Heart left ventricle (tissue), 16 donors: ENCODE data around the gene FRMD7. TPM values are rescaled to one million over a fixed set of nuclear protein-coding genes. Genes with fewer than 3 reads are reported as not detected.

Experiments used
- ATAC-seq, 4 donors: fragments of 200-7000 bp; cut with Tn5 transposase; one replicate each; pipeline ENCODE4 v1.9.1; 2020 to 2022; ENCODE audit warnings: moderate library complexity in 4 of 4, mild to moderate bottlenecking in 3 of 4, moderate number of reproducible peaks in 1 of 4
- DNase-seq, 5 donors: peaks; one replicate each; pipeline ENCODE4 v3.0.0-alpha.2; 2020
- H3K27ac ChIP-seq, 12 donors: fragments of 200-600 bp; sonication (generic) in 4 of 12; one replicate each; pipeline versions ENCODE4 v1.5.0 to v1.8.0; 2016 to 2022; ENCODE audit warnings: mild to moderate bottlenecking in 2 of 12
- H3K27me3 ChIP-seq, 9 donors: fragments of 200-600 bp; sonication (generic) in 2 of 9; one replicate each; pipeline versions ENCODE4 v1.5.1 to v1.8.0; 2016 to 2022; ENCODE audit warnings: mild to moderate bottlenecking in 3 of 9
- H3K36me3 ChIP-seq, 9 donors: fragments of 200-600 bp; sonication (generic) in 2 of 9; one replicate each; pipeline versions ENCODE4 v1.5.0 to v1.8.0; 2018 to 2022; ENCODE audit warnings: mild to moderate bottlenecking in 2 of 9
- H3K4me1 ChIP-seq, 12 donors: fragments of 200-600 bp; sonication (generic) in 4 of 12; one replicate each; pipeline versions ENCODE4 v1.5.0 to v1.8.0; 2016 to 2022; ENCODE audit warnings: mild to moderate bottlenecking in 3 of 12
- H3K4me3 ChIP-seq, 12 donors: fragments of 200-600 bp; sonication (generic) in 4 of 12; one replicate each; pipeline versions ENCODE4 v1.5.0 to v1.8.0; 2017 to 2022; ENCODE audit warnings: mild to moderate bottlenecking in 9 of 12, moderate library complexity in 4 of 12
- H3K9me3 ChIP-seq, 12 donors: fragments of 200-600 bp; sonication (generic) in 4 of 12; one replicate each; pipeline versions ENCODE4 v1.5.0 to v1.8.0; 2016 to 2022; ENCODE audit warnings: mild to moderate bottlenecking in 1 of 12
- POLR2A ChIP-seq, 2 donors: fragments of 450-650 bp; IDR thresholded peaks; one replicate each; pipeline ENCODE4 v1.6.1; 2017; ENCODE audit warnings: antibody characterized with exemption in 2 of 2, mild to moderate bottlenecking in 2 of 2, moderate library complexity in 2 of 2
- WGBS, 4 donors: extraction: QIAGEN DNeasy Blood & Tissue Kit in 2 of 4; methylation state at CpG; one replicate each; pipeline versions ENCODE4 v1.1.5 to v1.1.7; 2013 to 2018; 5-methylcytosine and 5-hydroxymethylcytosine counted together
- intact Hi-C, 10 donors: fragments of 100-400 bp; cut with DNase I; formaldehyde crosslinking; loops; one replicate each; pipeline versions ENCODE4 v1.11.1 to v1.14.2; 2022
- polyA plus RNA-seq, 2 donors: library from polyadenylated mRNA; stranded (reverse); fragments of 200-250 nt; gene quantifications; one replicate each; pipeline ENCODE4 v1.2.3, GENCODE V29; 2013
- total RNA-seq, 9 donors: library from RNA; depleted of rRNA in 2 of 9; stranded (reverse); fragments of >200 nt in 2 of 9; fragmentation: NEBNext Ultra II Directional in 3 of 9; extraction: Animal tissue kit (Norgen Biotek cat#: 25700) in 3 of 9; gene quantifications; one replicate each; pipeline versions ENCODE4 v1.1.0 to v1.2.4, GENCODE V29; 2016 to 2023
- TF ChIP-seq, protein P1 (sequence below), 12 donors: fragments of 200-600 bp; sonication (generic) in 4 of 12; IDR thresholded peaks; one replicate each; pipeline versions ENCODE4 v1.5.0 to v1.8.0; 2018 to 2022; ENCODE audit warnings: antibody characterized with exemption in 12 of 12, mild to moderate bottlenecking in 5 of 12
- donor health status: ischemic (EF 13 %, LVEDD 7.1; RV severe dilation, severe dysfunction).
- donor health status: healthy with polysubstance abuse.
- donor health status: DM: no; HTN: yes; CAD: no.
- donor health status: DM: no; HTN: no; CAD: no.
- donor health status: ischemic (EF 25% LVEDD 6.9; RV normal size, moderate dysfunction).
- donor health status: ischemic (EF 25% LVEDD 5.7; RV mildly dilated, moderate dysfunction).
- donor health status: healthy.
- donor health status: DM: yes; HTN: yes; CAD: no.
- donor health status: ischemic (EF 35%, LVEDD 5.7; RV mildly dilated, moderate dysfunction).
- donor health status: nonischemic (EF 11% LVEDD 7.7; RV severe dilation, severe dysfunction).
- donor health status: DM: yes; HTN: yes; CAD: no.
- donor health status: PGD.
- donor health status: ischemic (EF 29% LVEDD 5.4; RV normal size, mild dysfunction).
- donor health status: nonischemic (EF 23%, LVEDD 6.1; RV moderate dilation, normal function).

The FRMD7 gene
- total and polyA plus RNA-seq, 11 donors: 0.04 to 0.66 (median 0.27) TPM; not detected in 6

DNA sequence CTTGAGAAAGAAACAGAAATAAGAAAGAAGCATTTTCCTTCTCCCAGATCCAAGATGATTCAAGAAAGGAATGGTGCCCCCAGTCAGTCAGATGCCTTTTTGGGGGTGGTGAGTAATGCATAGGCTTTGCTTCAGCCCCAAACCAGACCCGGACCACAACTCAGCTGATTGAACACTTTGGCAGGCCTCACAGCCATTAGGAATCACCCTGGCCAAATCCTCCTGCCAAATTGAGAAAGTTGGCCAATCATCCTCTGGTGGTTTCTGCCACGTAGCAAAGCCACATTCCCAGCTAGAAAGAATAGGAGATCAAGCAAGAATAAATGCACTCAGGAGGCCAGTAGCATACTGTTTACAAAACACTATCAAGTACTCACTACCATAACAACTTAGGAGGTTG, 33.7 kb downstream of the FRMD7 start:
- Histone ChIP-seq H3K9me3 (no peaks in the 10 kb centered on the region), H3K4me3 (no peak overlapping the region), H3K4me1 (no peaks in the 10 kb centered on the region), H3K36me3 (no peaks in the 10 kb centered on the region), H3K27me3 (peaks cover 0 to 34% (median 0%) of the 10 kb centered on the region in 9 donors), H3K27ac (no peak overlapping the region)
- 40 to 72% (median 61%) methylated on average over 2 of the region's 2 CpGs for WGBS, 4 donors
- TF ChIP-seq, protein P1, sequence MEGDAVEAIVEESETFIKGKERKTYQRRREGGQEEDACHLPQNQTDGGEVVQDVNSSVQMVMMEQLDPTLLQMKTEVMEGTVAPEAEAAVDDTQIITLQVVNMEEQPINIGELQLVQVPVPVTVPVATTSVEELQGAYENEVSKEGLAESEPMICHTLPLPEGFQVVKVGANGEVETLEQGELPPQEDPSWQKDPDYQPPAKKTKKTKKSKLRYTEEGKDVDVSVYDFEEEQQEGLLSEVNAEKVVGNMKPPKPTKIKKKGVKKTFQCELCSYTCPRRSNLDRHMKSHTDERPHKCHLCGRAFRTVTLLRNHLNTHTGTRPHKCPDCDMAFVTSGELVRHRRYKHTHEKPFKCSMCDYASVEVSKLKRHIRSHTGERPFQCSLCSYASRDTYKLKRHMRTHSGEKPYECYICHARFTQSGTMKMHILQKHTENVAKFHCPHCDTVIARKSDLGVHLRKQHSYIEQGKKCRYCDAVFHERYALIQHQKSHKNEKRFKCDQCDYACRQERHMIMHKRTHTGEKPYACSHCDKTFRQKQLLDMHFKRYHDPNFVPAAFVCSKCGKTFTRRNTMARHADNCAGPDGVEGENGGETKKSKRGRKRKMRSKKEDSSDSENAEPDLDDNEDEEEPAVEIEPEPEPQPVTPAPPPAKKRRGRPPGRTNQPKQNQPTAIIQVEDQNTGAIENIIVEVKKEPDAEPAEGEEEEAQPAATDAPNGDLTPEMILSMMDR (IDR thresholded peaks at IDR 0.05): no peak
- no peak for TF ChIP-seq POLR2A (IDR thresholded peaks at IDR 0.05)
- intact Hi-C loops: loop anchor here (5.0 to 10.0 kb wide), 7 partner anchors 121 to 538 kb away; partner anchors contain the start of gene RAP2C (in 5 of the 10)
- ATAC-seq (no peak), DNase-seq (no peak)

DNA sequence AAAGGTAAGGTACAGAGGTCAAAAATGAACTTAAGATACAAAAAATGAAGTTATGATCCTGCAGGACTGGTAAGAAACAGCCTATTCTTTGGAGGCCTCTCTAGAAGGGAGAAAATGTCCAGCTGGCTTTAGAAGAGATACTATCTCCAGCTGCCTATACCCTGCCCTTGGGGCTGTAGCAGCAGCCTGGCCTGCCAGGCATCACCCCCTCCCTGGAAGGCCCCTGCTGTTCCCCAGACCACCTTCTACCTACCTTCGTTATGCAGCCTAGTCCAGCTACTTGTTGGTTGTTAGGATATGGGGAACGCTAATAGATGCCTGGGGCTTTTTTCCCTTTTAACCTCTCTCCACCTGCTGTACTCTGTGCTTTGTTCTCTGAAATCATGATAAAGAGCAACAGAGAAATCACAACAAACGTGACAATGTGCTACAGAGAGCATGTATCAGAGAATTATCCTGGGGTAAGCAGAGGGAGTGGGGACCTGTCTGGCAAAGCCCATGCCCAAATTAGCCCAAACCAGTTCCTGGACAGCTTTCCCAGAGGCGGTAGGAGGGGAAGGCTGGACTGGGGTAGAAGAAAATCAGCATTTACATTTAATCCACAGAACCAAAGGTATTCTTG, 34.5 kb downstream of the FRMD7 start:
- DNase-seq: no peak
- intact Hi-C loops: loop anchor here (5.0 to 10.0 kb wide), 7 partner anchors 121 to 539 kb away; partner anchors contain the start of gene RAP2C (in 5 of the 10)
- Histone ChIP-seq H3K27ac (no peak overlapping the region), H3K27me3 (peaks cover 0 to 35% (median 0%) of the 10 kb centered on the region in 9 donors), H3K36me3 (no peaks in the 10 kb centered on the region), H3K9me3 (no peaks in the 10 kb centered on the region), H3K4me1 (no peaks in the 10 kb centered on the region), H3K4me3 (no peak overlapping the region)
- 56 to 83% (median 68%) methylated on average over 4 of the region's 4 CpGs for WGBS, 4 donors
- TF ChIP-seq, protein P1 (IDR thresholded peaks at IDR 0.05): no peak
- TF ChIP-seq POLR2A (IDR thresholded peaks at IDR 0.05): no peak
- ATAC-seq: no peak

DNA sequence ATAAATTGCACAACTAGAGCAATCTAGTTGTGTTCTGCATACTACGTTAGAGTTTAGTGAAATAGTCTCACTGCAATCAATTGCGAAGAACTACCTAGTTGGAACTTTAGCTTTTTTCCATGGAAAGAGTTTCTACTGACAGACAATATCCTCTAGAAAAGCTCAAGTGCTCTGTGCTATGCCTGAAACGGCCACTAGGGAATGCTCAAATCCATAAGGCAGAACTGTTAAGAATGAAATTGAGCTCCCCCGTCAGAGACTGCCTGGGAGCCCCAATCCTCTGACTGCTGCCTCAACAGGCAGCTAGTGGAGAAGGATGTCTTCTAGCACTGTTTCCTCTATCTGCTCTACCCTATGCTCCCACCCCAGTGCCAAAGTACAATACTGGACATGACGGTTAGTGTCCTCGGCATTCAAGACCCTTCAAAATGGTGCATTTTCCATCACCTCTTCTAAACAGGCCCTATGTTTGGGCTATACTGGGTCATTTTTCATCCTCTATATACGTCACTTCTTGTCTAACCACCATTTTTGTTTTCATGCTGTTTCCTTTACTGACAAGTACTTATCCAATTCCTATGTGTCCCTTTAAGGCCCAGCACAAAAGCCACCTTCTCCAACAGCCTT, 35.3 kb downstream of the FRMD7 start:
- intact Hi-C loops: loop anchor here (5.0 to 10.0 kb wide), 7 partner anchors 122 to 540 kb away; partner anchors contain the start of gene RAP2C (in 5 of the 10)
- DNase-seq (peak in 4 of 5 donors; percentile 23 to 33 (median 30)), ATAC-seq (peak in 3 of 4 donors; percentile 55 to 78 (median 67))
- TF ChIP-seq, protein P1 (IDR thresholded peaks at IDR 0.05): peak; percentile 57 to 79 (median 70)
- no peak for TF ChIP-seq POLR2A (IDR thresholded peaks at IDR 0.05)
- no peaks in the 10 kb centered on the region for H3K9me3 ChIP-seq
- H3K36me3 ChIP-seq: no peaks in the 10 kb centered on the region
- no peaks in the 10 kb centered on the region for H3K4me1 ChIP-seq
- H3K27ac ChIP-seq: no peak overlapping the region
- H3K4me3 ChIP-seq: no peak overlapping the region
- peaks cover 0 to 38% (median 0%) of the 10 kb centered on the region in 9 donors for H3K27me3 ChIP-seq
- WGBS, 4 donors: 39 to 47% (median 46%) methylated on average over 7 of the region's 7 CpGs
